ENCODE data around the gene ADCY3. TPM values are rescaled to one million over a fixed set of nuclear protein-coding genes. Genes with fewer than 3 reads are reported as not detected.

Gene ADCY3
- total and polyA plus RNA-seq, 10 of the 15 experiments (the other 5 are each of a cell fraction or from before 2014, with no cell fraction given) = 2.8 to 102 (median 50.4) TPM

DNA sequence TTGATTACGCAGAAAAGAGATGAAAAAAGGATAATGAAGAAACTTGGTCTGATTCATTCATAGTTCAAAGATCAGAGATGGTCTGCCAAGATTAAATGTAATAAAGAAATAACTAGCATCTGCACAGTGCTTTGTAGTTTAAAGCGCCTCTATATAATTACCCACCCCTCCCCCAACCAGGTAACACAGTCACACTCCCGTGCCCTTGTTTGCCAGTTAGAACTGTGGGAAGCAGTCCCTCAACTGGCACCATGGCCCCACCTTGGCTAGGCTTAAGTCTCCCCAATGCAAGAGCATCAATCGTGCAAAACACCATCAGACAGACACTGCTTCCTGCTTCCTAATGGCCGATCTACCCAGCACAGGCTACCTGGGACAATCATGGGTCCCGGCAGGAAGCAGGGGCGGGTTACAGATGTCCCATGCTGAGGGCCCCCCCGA is 11.6 kb downstream of the ADCY3 start:
- Histone ChIP-seq H3K9me3 (replicated peaks; ENCODE audit: control insufficient read depth, insufficient read depth, low read length) (peaks cover 4% of the 10 kb centered on the region; the same call in 2 of the 3 replicates), H4K20me1 (ENCODE audit: control insufficient read depth, insufficient read depth) (no peaks in the 10 kb centered on the region; the same call in 1 of the 2 replicates), H3K79me2 (ENCODE audit: control insufficient read depth, insufficient read depth, low read length) (peaks cover 1% of the 10 kb centered on the region; the same call in 1 of the 2 replicates), H3K36me3 (ENCODE audit: control insufficient read depth in 2 of 2, insufficient read depth in 2 of 2, low read length in 1 of 2) (peaks cover 8 to 9% of the 10 kb centered on the region in 2 experiments; a peak in 3 of 4 replicates), H3K4me3 (no peak overlapping the region), H3K4me1 (ENCODE audit: control insufficient read depth, insufficient read depth, low read length) (no peaks in the 10 kb centered on the region), H3K27ac (ENCODE audit: control insufficient read depth, insufficient read depth) (no peak overlapping the region), H3K27me3 (replicated peaks in 1 of 2; ENCODE audit: control insufficient read depth in 2 of 2, insufficient read depth in 2 of 2, low read length in 1 of 2) (no peaks in the 10 kb centered on the region), H3K4me2 (ENCODE audit: control insufficient read depth, insufficient read depth) (no peak overlapping the region), H2AFZ (ENCODE audit: control insufficient read depth, low read depth, low read length) (no peak overlapping the region), H3K9ac (ENCODE audit: control insufficient read depth, insufficient read depth, low read length) (no peak overlapping the region)
- ChIA-PET RAD21 (ENCODE audit: unreplicated experiment) (no interaction called here), POLR2A (no interaction called here), CTCF (no interaction called here), SMC1A (ENCODE audit: uncharacterized antibody, unreplicated experiment) (no interaction called here)
- FAIRE-seq = no peak
- intact Hi-C loops (cut with micrococcal nuclease; ENCODE audit: unreplicated experiment) = no loop called here
- in situ Hi-C loops (cut with MboI) = no loop called here
- no peak for DNase-seq (ENCODE audit: low read depth, low spot score)
- BruUV-seq (replicated peaks) = no TSS peak
- TF ChIP-seq TCF7 (IDR thresholded peaks at IDR 0.05; ENCODE audit: borderline replicate concordance) = no peak
- no peak for TF ChIP-seq ZNF207 (IDR thresholded peaks at IDR 0.05; ENCODE audit: borderline replicate concordance)
- TF ChIP-seq TAF1 (IDR thresholded peaks at IDR 0.05; ENCODE audit: borderline replicate concordance, low read depth, low read length) = no peak
- TF ChIP-seq SMC3 (IDR thresholded peaks at IDR 0.05; ENCODE audit: borderline replicate concordance, low read length) = no peak
- TF ChIP-seq ZSCAN29 (IDR thresholded peaks at IDR 0.05) = no peak
- TF ChIP-seq, protein P1, sequence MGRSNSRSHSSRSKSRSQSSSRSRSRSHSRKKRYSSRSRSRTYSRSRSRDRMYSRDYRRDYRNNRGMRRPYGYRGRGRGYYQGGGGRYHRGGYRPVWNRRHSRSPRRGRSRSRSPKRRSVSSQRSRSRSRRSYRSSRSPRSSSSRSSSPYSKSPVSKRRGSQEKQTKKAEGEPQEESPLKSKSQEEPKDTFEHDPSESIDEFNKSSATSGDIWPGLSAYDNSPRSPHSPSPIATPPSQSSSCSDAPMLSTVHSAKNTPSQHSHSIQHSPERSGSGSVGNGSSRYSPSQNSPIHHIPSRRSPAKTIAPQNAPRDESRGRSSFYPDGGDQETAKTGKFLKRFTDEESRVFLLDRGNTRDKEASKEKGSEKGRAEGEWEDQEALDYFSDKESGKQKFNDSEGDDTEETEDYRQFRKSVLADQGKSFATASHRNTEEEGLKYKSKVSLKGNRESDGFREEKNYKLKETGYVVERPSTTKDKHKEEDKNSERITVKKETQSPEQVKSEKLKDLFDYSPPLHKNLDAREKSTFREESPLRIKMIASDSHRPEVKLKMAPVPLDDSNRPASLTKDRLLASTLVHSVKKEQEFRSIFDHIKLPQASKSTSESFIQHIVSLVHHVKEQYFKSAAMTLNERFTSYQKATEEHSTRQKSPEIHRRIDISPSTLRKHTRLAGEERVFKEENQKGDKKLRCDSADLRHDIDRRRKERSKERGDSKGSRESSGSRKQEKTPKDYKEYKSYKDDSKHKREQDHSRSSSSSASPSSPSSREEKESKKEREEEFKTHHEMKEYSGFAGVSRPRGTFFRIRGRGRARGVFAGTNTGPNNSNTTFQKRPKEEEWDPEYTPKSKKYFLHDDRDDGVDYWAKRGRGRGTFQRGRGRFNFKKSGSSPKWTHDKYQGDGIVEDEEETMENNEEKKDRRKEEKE (IDR thresholded peaks at IDR 0.05) = no peak
- ATAC-seq = no peak
- 82% methylated on average over 8 of the region's 8 CpGs for WGBS (ENCODE audit: insufficient coverage, insufficient replicate concordance, low lambda C conversion rate, missing lambda C conversion rate)
